BLaER1 (cell line): ENCODE measurements around the gene DNAH3.
"Not testable (repeated sequence)": the region's sequence is repeated elsewhere in the genome, so short reads cannot be mapped to it uniquely, and the experiment has no call there.

Experiments
- H3K27ac ChIP-seq: shearing (Covaris generic); formaldehyde crosslinking; 2 replicates; pipeline ENCODE4 v1.8.1; 2022
- H3K27me3 ChIP-seq: shearing (Covaris generic); formaldehyde crosslinking; 2 replicates; pipeline ENCODE4 v1.8.1; 2022
- H3K36me3 ChIP-seq: shearing (Covaris generic); formaldehyde crosslinking; 2 replicates; pipeline ENCODE4 v1.8.1; 2022
- H3K4me1 ChIP-seq: shearing (Covaris generic); formaldehyde crosslinking; 2 replicates; pipeline ENCODE4 v1.8.1; 2022
- H3K4me2 ChIP-seq: shearing (Covaris generic); formaldehyde crosslinking; 2 replicates; pipeline ENCODE4 v1.8.1; 2022
- H3K4me3 ChIP-seq: shearing (Covaris generic); formaldehyde crosslinking; 2 replicates; pipeline ENCODE4 v1.8.1; 2022
- H3K9ac ChIP-seq: shearing (Covaris generic); formaldehyde crosslinking; 2 replicates; pipeline ENCODE4 v1.8.1; 2022
- H3K9me3 ChIP-seq: shearing (Covaris generic); formaldehyde crosslinking; 2 replicates; pipeline ENCODE4 v1.8.1; 2022
- H4K20me1 ChIP-seq: shearing (Covaris generic); formaldehyde crosslinking; 2 replicates; pipeline ENCODE4 v1.8.1; 2022
- Cebpa-rat ChIP-seq: shearing (Covaris generic); IDR thresholded peaks from 2 replicates; pipeline ENCODE4 v1.8.1; 2022

The DNAH3 gene

DNA sequence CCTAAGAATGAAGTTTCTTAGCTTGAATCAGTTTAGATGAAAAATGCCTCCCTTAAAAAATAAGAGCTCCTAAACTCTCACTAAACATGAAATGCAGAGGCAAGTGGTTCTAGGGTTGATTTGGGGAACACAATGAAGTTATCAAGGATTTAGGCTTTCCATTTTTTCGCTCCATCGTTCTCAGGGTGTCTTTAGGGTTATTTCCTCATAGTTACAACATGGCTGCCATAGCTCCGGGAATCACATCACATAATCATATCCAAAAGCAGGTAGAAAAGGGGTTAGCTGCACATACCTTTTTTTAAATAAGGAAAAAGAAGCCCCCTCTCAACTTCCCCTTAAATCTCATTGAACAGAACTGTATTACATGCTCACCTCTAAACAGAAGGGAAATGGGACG lies 39.4 kb upstream of the DNAH3 start:
- Histone ChIP-seq H3K4me2 (no peak overlapping the region), H3K4me3 (no peak overlapping the region), H3K27ac (no peak overlapping the region), H3K9ac (no peak overlapping the region), H3K9me3 (peaks cover 29% of the 10 kb centered on the region), H3K4me1 (peaks cover 38% of the 10 kb centered on the region), H4K20me1 (no peaks in the 10 kb centered on the region), H3K27me3 (no peaks in the 10 kb centered on the region), H3K36me3 (no peaks in the 10 kb centered on the region)
- no peak for TF ChIP-seq Cebpa-rat

DNA sequence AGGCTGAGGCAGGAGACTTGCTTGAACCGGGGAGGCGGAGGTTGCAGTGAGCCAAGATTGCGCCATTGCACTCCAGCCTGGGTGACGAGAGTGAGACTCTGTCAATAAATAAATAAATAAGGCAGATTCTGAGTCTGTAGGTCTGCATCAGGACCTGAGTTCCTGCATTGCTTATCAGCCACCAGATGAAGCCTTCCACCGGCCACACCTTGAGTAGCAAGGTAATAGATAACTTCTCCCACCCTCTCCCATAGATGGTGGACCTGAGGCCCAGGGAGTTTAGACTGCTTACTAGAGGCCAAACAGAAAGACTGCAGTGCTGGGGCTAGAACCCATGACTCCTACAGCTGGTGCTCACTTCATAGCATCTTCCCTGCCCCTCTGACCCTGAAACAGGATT lies 38.7 kb upstream of the DNAH3 start:
- no peak for TF ChIP-seq Cebpa-rat
- no peak overlapping the region for H3K27ac ChIP-seq
- H3K4me3 ChIP-seq, result no peak overlapping the region

DNA sequence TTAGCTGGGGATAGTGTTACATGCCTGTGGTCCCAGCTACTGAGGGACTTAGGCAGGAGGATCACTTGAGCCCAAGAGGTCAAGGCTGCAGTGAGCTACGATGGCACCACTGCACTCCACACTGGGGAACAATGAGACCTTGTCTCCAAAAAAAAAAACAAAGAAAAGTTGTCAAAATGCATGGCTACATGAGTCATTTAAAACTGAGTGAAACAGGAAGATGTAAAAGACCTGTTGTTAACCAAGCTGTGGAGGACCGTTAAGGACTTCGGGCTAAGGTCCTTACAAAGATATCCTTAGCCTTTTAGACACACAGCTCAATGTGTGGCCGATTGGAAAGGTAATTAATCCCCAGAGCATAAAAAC lies 35.7 kb upstream of the DNAH3 start:
- H3K4me2 ChIP-seq, result no peak overlapping the region
- H3K4me1 ChIP-seq, result peaks cover 24% of the 10 kb centered on the region
- H3K27ac ChIP-seq, result no peak overlapping the region
- H3K9me3 ChIP-seq, result peaks cover 58% of the 10 kb centered on the region
- H4K20me1 ChIP-seq, result no peaks in the 10 kb centered on the region
- H3K9ac ChIP-seq, result no peak overlapping the region
- H3K36me3 ChIP-seq, result peaks cover 25% of the 10 kb centered on the region
- TF ChIP-seq Cebpa-rat, result no peak
- no peak overlapping the region for H3K4me3 ChIP-seq
- no peaks in the 10 kb centered on the region for H3K27me3 ChIP-seq

More for the DNA sequence above, 38.7 kb upstream of the DNAH3 start:
- Histone ChIP-seq H3K9me3 (peaks cover 36% of the 10 kb centered on the region), H3K4me1 (peaks cover 38% of the 10 kb centered on the region), H3K27me3 (no peaks in the 10 kb centered on the region), H3K9ac (no peak overlapping the region), H3K36me3 (no peaks in the 10 kb centered on the region), H4K20me1 (no peaks in the 10 kb centered on the region), H3K4me2 (no peak overlapping the region)

DNA sequence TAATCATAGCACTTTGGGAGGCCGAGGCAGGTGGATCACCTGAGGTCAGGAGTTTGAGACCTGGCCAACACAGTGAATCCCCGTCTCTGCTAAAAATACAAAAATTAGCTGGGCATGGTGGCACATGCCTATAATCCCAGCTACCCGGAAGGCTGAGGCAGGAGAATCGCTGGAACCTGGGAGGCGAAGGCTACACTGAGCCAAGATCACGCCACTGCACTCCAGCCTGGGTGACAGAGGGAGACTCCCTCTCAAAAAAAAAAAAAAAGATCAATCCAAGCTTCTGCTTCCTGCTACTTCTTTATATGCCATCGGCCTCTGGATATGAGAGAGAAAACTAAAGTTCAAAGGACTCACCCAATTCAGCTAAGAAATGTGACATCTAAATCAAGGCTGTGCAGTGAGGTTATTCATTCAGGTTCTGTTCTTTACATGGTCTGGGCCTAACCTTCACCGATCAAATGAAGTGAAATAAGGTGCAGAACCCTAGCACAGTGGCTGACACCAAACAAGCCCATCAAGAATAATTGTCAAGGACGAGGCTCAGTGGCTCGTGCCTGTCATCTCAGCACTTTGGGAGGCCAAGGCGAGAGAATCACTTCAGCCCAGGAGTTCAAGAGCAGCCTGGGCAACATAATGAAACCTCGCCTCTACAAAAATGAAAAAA lies 35.1 kb upstream of the DNAH3 start:
- peaks cover 63% of the 10 kb centered on the region for H3K9me3 ChIP-seq
- H3K27ac ChIP-seq, result no peak overlapping the region
- no peak overlapping the region for H3K4me2 ChIP-seq
- peaks cover 30% of the 10 kb centered on the region for H3K36me3 ChIP-seq
- no peaks in the 10 kb centered on the region for H4K20me1 ChIP-seq
- H3K27me3 ChIP-seq, result no peaks in the 10 kb centered on the region
- no peak overlapping the region for H3K4me3 ChIP-seq
- no peak overlapping the region for H3K9ac ChIP-seq
- peaks cover 24% of the 10 kb centered on the region for H3K4me1 ChIP-seq
- no peak for TF ChIP-seq Cebpa-rat

DNA sequence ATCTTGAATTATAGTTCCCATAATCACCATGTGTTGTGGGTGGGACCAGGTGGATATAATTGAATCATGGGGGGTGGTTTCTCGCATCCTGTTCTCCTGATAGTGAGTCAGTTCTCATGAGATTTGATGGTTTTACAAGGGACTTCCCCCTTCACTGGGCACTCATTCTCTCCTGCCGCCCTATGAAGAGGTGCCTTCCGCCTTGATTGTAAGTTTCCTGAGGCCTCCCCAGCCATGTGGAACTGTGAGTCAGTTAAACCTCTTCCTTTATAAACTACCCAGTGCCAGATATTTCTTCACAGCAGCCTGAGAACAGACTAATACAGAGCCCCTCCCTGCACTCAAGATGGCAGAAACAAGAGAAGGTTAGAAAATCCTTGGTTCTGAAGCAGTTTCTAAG lies 34.2 kb upstream of the DNAH3 start:
- Histone ChIP-seq H4K20me1 (no peaks in the 10 kb centered on the region), H3K4me1 (peaks cover 24% of the 10 kb centered on the region), H3K9ac (no peak overlapping the region), H3K27ac (no peak overlapping the region; the same call in 1 of the 2 replicates), H3K9me3 (peaks cover 71% of the 10 kb centered on the region), H3K4me2 (peak overlapping the region; percentile 7), H3K27me3 (no peaks in the 10 kb centered on the region), H3K36me3 (peaks cover 40% of the 10 kb centered on the region), H3K4me3 (no peak overlapping the region)
- TF ChIP-seq Cebpa-rat, result no peak

DNA sequence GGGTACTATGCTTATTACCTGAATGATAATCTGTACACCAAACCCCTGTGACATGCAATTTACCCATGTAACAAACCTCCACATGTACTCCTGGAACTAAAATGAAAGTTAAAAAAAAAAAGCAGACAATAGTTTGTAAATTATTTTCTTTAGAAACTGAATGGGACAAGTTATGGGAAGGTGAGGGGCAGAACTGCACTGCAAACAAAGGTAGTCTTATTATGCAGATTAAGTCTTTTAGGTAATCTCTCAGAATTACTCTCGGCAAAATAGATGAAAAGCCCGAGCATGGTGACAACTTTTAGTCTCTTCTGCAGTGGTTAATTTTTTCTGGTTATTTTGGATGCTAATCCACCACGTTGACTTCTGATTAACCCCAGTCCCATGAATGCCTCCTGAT lies 33.3 kb upstream of the DNAH3 start:
- Histone ChIP-seq H3K9me3 (peaks cover 80% of the 10 kb centered on the region), H3K4me2 (no peak overlapping the region), H3K4me1 (peaks cover 24% of the 10 kb centered on the region), H3K27me3 (no peaks in the 10 kb centered on the region), H3K27ac (no peak overlapping the region), H4K20me1 (no peaks in the 10 kb centered on the region), H3K36me3 (peaks cover 48% of the 10 kb centered on the region), H3K9ac (no peak overlapping the region), H3K4me3 (no peak overlapping the region)
- no peak for TF ChIP-seq Cebpa-rat

DNA sequence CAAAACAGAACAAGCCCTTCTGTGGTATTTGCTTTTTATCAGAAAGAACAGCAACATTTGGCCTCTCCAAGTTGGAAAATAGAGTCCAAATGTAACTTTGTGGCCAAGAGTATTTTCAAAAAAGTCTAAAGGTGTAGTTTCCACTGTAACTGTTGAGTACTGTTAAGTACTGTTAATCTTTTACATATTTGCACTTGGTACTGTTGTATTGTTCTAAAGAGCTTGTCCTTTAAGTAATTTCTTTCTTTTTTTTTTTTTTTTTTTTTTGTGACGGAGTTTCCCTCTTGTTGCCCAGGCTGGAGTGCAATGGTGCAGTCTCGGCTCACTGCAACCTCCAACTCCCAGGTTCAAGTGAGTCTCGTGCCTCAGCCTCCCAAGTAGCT lies 29.3 kb upstream of the DNAH3 start:
- H3K27me3 ChIP-seq, result no peaks in the 10 kb centered on the region
- no peak overlapping the region for H3K9ac ChIP-seq
- no peak overlapping the region for H3K4me3 ChIP-seq
- no peaks in the 10 kb centered on the region for H4K20me1 ChIP-seq
- H3K4me1 ChIP-seq, result peaks cover 7% of the 10 kb centered on the region
- H3K27ac ChIP-seq, result no peak overlapping the region
- H3K36me3 ChIP-seq, result peaks cover 86% of the 10 kb centered on the region
- peaks cover 69% of the 10 kb centered on the region for H3K9me3 ChIP-seq
- no peak for TF ChIP-seq Cebpa-rat
- no peak overlapping the region for H3K4me2 ChIP-seq

DNA sequence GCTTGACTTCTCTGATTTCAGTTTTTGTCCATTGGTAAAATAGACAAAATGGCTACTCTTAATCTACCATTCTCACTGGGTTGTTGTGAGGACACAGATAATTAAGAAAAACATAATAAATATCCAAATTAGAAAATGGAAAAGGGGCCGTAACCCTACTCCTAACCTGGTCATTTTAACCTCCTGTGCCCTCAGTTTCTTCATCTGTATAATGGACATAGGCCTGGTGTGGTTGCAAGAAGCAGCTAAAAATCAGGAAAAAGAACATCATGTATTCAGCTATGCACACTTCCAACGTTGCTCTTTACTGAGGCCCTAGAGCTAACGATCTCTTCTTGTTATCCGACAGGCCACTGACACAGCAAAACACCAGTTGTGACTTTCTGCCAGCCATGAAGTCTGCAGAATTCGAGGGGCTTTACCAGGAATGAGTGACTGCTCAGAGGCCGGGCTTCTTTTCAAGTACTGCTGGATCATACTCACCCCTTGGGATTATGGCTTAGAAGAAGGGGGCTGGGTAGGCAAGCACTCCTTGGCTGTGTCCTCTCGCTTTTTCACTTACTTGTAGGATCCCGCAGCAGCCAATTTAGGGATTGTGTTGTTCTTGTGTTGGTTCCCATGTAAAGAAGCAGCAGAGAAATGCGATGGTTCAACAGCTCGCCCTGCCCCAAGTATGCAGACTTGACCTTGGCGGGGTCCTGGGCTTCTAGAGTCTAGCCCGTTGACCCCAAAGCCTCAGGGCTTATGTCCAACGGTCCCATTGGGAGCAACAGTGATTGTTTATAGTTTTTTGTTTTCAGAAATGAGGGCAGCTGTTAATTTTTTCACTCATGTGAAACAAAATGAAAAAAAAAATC lies 28.7 kb upstream of the DNAH3 start:
- H3K36me3 ChIP-seq, result peaks cover 92% of the 10 kb centered on the region
- TF ChIP-seq Cebpa-rat, result no peak
- no peak overlapping the region for H3K4me3 ChIP-seq

DNA sequence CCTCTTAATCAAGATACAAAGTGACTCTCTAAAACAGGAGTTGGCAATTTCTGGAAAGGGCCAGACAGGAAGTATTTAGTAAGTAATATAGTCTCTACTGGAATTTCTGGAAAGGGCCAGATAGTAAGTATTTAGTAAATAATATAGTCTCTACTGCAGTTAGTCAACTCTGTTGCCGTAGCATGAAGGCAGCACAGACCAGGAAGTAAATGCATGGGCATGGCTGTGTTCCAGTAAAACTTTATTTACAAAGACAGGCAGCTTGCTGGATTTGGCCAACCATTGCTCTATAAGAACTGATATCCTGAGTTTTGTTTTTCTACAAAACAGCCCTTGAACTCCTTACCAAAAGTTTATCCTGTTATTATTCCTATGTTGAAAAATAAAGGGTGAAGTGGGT lies 24.8 kb upstream of the DNAH3 start:
- Histone ChIP-seq H3K27me3 (no peaks in the 10 kb centered on the region), H3K27ac (no peak overlapping the region), H3K4me1 (no peaks in the 10 kb centered on the region), H3K9ac (no peak overlapping the region), H3K4me3 (no peak overlapping the region), H3K36me3 (peaks cover 98% of the 10 kb centered on the region), H4K20me1 (no peaks in the 10 kb centered on the region), H3K4me2 (no peak overlapping the region), H3K9me3 (peaks cover 23% of the 10 kb centered on the region)
- no peak for TF ChIP-seq Cebpa-rat

More for the DNA sequence above, 28.7 kb upstream of the DNAH3 start:
- Histone ChIP-seq H3K9me3 (peaks cover 63% of the 10 kb centered on the region), H3K4me1 (peaks cover 1% of the 10 kb centered on the region), H3K9ac (no peak overlapping the region), H3K27me3 (no peaks in the 10 kb centered on the region), H3K27ac (no peak overlapping the region), H4K20me1 (no peaks in the 10 kb centered on the region), H3K4me2 (no peak overlapping the region)

DNA sequence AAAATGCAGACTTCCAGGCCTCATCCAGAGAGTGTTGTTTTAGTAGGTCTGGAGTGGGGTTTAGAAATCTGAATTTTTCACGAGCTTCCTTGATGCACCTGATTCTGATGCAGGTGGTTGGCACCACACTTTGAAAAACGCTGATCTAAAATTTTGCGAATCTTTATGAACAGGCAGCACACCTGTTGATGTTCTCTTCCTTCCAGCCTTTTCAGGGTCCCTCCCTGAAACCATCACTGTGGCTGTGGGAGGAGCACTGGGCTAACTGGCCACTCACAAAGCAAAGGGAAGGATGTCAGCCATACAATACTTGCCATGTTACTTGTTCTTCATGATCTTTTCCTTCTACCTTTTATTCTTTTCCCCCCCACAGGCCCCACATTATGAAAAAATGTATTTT lies 22.0 kb upstream of the DNAH3 start:
- Histone ChIP-seq H3K4me1 (no peaks in the 10 kb centered on the region), H3K27ac (no peak overlapping the region), H3K9me3 (no peaks in the 10 kb centered on the region), H3K9ac (no peak overlapping the region), H4K20me1 (no peaks in the 10 kb centered on the region), H3K27me3 (no peaks in the 10 kb centered on the region), H3K36me3 (peaks cover 85% of the 10 kb centered on the region), H3K4me2 (no peak overlapping the region), H3K4me3 (no peak overlapping the region)
- TF ChIP-seq Cebpa-rat, result no peak

DNA sequence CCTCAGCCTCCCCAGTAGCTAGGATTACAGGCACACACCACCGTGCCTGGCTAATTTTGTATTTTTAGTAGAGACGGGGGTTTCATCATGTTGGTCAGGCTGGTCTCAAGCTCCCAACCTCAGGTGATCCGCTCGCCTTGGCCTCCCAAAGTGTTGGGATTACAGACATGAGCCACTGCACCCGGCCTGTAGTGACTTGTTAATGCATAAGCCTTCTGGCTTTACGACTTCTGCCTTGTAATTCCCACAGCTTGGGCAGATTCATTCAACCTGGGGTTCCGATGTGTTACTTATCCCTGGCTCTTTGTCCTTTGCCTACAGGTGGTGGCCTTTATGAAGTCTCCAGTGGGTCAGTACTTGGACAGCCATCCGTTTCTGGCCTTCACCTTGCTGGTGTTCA lies 19.5 kb upstream of the DNAH3 start:
- H3K36me3 ChIP-seq, result peaks cover 83% of the 10 kb centered on the region
- not testable (repeated sequence) for H3K27ac ChIP-seq, H3K4me1 ChIP-seq, H3K9me3 ChIP-seq, H3K4me3 ChIP-seq, H4K20me1 ChIP-seq, H3K4me2 ChIP-seq, H3K27me3 ChIP-seq, H3K9ac ChIP-seq
